Activated CD8-positive, alpha-beta T cell treated with anti-CD3 and anti-CD28 coated beads for 36 hours (primary cell): ENCODE measurements around the gene LRFN2. TPM values are rescaled to one million over a fixed set of nuclear protein-coding genes. Genes with fewer than 3 reads are reported as not detected.

Experiments
- ATAC-seq: fragments of 200-7000 bp; cut with Tn5 transposase; one replicate; pipeline ENCODE4 v1.10.0; 2021; ENCODE audit warnings: mild to moderate bottlenecking, moderate library complexity
- CTCF ChIA-PET: fragments of 350-600 bp; sonication (Branson Sonifier 250); formaldehyde crosslinking; loops from one replicate; lab custom pipeline; 2021; ENCODE audit warnings: antibody characterized with exemption; lab: Charles Lee
- POLR2A ChIA-PET: fragments of 350-600 bp; sonication (Branson Sonifier 250); formaldehyde crosslinking; loops from one replicate; lab custom pipeline; 2021; ENCODE audit warnings: antibody characterized with exemption; lab: Charles Lee
- DNase-seq: peaks from one replicate; pipeline ENCODE4 v3.0.0-alpha.2; 2020
- H3K27ac Mint-ChIP-seq: one replicate; pipeline ENCODE4 v1.8.0; 2021; ENCODE audit warnings: mild to moderate bottlenecking, mixed read lengths
- H3K27me3 Mint-ChIP-seq: one replicate; pipeline ENCODE4 v1.8.0; 2021; ENCODE audit warnings: mixed read lengths
- H3K36me3 Mint-ChIP-seq: one replicate; pipeline ENCODE4 v1.8.0; 2021; ENCODE audit warnings: low read depth, mixed read lengths
- H3K4me1 Mint-ChIP-seq: one replicate; pipeline ENCODE4 v1.8.0; 2021; ENCODE audit warnings: low read depth, mixed read lengths
- H3K4me3 Mint-ChIP-seq: one replicate; pipeline ENCODE4 v1.8.0; 2021; ENCODE audit warnings: mild to moderate bottlenecking, moderate library complexity, mixed read lengths
- H3K9me3 Mint-ChIP-seq: one replicate; pipeline ENCODE4 v1.8.0; 2021; ENCODE audit warnings: mixed read lengths
- intact Hi-C: fragments of 100-400 bp; cut with micrococcal nuclease; formaldehyde crosslinking; loops from one replicate; pipeline ENCODE4 v1.10.0; 2022
- total RNA-seq, 2 experiments: library from RNA; stranded (reverse); gene quantifications; one replicate each; pipeline ENCODE4 v1.2.3, GENCODE V29; 2021
- TF ChIP-seq, protein P1 (sequence below): fragments of 200-600 bp; IDR thresholded peaks from one replicate; pipeline ENCODE4 v1.8.0; 2022; ENCODE audit warnings: antibody characterized with exemption, mild to moderate bottlenecking

The LRFN2 gene
- total RNA-seq, 2 experiments from 2014 or later = not detected

GRCh38 chr6:40509716-40510260 lies 77.4 kb downstream of the LRFN2 start:
- POLR2A ChIA-PET = no interaction called here
- Mint-ChIP-seq H3K4me1 (no peaks in the 10 kb centered on the region), H3K4me3 (no peak overlapping the region), H3K27me3 (no peaks in the 10 kb centered on the region), H3K9me3 (no peaks in the 10 kb centered on the region), H3K27ac (no peak overlapping the region), H3K36me3 (no peaks in the 10 kb centered on the region)
- intact Hi-C loops = no loop called here
- TF ChIP-seq, protein P1, sequence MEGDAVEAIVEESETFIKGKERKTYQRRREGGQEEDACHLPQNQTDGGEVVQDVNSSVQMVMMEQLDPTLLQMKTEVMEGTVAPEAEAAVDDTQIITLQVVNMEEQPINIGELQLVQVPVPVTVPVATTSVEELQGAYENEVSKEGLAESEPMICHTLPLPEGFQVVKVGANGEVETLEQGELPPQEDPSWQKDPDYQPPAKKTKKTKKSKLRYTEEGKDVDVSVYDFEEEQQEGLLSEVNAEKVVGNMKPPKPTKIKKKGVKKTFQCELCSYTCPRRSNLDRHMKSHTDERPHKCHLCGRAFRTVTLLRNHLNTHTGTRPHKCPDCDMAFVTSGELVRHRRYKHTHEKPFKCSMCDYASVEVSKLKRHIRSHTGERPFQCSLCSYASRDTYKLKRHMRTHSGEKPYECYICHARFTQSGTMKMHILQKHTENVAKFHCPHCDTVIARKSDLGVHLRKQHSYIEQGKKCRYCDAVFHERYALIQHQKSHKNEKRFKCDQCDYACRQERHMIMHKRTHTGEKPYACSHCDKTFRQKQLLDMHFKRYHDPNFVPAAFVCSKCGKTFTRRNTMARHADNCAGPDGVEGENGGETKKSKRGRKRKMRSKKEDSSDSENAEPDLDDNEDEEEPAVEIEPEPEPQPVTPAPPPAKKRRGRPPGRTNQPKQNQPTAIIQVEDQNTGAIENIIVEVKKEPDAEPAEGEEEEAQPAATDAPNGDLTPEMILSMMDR = no peak
- CTCF ChIA-PET = no interaction called here
- DNase-seq (no peak), ATAC-seq (no peak)

GRCh38 chr6:40509086-40509485 lies 78.1 kb downstream of the LRFN2 start:
- CTCF ChIA-PET = no interaction called here
- H3K36me3 Mint-ChIP-seq = no peaks in the 10 kb centered on the region
- H3K27ac Mint-ChIP-seq = no peak overlapping the region
- intact Hi-C loops = no loop called here
- DNase-seq (peak; percentile 16), ATAC-seq (peak; percentile 45)
- POLR2A ChIA-PET = no interaction called here
- no peaks in the 10 kb centered on the region for H3K9me3 Mint-ChIP-seq
- TF ChIP-seq, protein P1 = no peak
- no peak overlapping the region for H3K4me3 Mint-ChIP-seq
- no peaks in the 10 kb centered on the region for H3K4me1 Mint-ChIP-seq
- H3K27me3 Mint-ChIP-seq = no peaks in the 10 kb centered on the region

- POLR2A ChIA-PET = no interaction called here
- Mint-ChIP-seq H3K27me3 (no peaks in the 10 kb centered on the region), H3K4me3 (no peak overlapping the region), H3K36me3 (no peaks in the 10 kb centered on the region), H3K9me3 (no peaks in the 10 kb centered on the region), H3K4me1 (no peaks in the 10 kb centered on the region), H3K27ac (no peak overlapping the region)
- DNase-seq (no peak), ATAC-seq (no peak)
- intact Hi-C loops = no loop called here
- TF ChIP-seq, protein P1 = no peak
- CTCF ChIA-PET = no interaction called here
Measured at GRCh38 chr6:40506954-40507353, 80.2 kb downstream of the LRFN2 start.

GRCh38 chr6:40505191-40505810 lies 81.9 kb downstream of the LRFN2 start:
- intact Hi-C loops = no loop called here

DNA sequence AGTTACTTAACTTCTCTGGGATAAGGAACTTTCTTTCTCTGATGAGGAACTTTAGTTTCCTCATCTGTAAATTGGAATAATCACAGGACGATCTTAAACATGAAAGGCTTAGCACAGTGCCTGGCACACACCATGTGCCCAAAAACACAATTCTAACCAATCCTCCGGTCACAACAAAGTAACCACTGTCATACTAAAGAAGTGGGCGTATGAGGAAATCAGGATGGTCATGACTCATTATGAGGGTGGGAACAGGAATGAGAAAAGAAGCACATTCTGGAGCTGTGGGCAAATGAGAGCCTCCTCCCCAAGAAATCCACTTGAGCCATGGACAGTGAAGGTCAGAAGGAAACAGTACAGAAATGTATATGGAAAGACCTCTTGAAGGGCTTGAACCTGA lies 82.9 kb downstream of the LRFN2 start:
- DNase-seq (no peak), ATAC-seq (no peak)
- Mint-ChIP-seq H3K27ac (no peak overlapping the region), H3K36me3 (no peaks in the 10 kb centered on the region), H3K9me3 (no peaks in the 10 kb centered on the region), H3K4me1 (no peaks in the 10 kb centered on the region), H3K4me3 (no peak overlapping the region), H3K27me3 (no peaks in the 10 kb centered on the region)
- TF ChIP-seq, protein P1 = no peak
- ChIA-PET CTCF (no interaction called here), POLR2A (interaction anchor here (0.7 kb wide), 1 partner anchor 8 kb away, joined by 3 read pairs; no protein-coding TSS in a partner anchor)
- intact Hi-C loops = no loop called here

More at GRCh38 chr6:40505191-40505810, 81.9 kb downstream of the LRFN2 start:
- no peaks in the 10 kb centered on the region for H3K36me3 Mint-ChIP-seq
- POLR2A ChIA-PET = no interaction called here
- ATAC-seq = no peak
- CTCF ChIA-PET = no interaction called here
- H3K9me3 Mint-ChIP-seq = no peaks in the 10 kb centered on the region
- no peaks in the 10 kb centered on the region for H3K4me1 Mint-ChIP-seq
- H3K27ac Mint-ChIP-seq = no peak overlapping the region
- TF ChIP-seq, protein P1 = no peak
- no peaks in the 10 kb centered on the region for H3K27me3 Mint-ChIP-seq
- H3K4me3 Mint-ChIP-seq = no peak overlapping the region
- no peak for DNase-seq
